Measurements from ENCODE around the gene CCDC177.
A peak's percentile ranks its signal among the peaks of the same experiment; 100 is the strongest.

CCDC177 gene

GRCh38 chr14:69574263-69574953 is at the start of gene CCDC177:
Gene CCDC177, minus strand, starts transcription at chr14:69574871. Its CDS starts 1,249 bp downstream, at chr14:69573622.
- no peak for DNase-seq (ENCODE audit: low read depth)
- peak; percentile 83 for TF ChIP-seq CTCF (IDR thresholded peaks at IDR 0.05; ENCODE audit: low read depth, low read length, missing control alignments)
- H3K4me3 ChIP-seq (ENCODE audit: low read depth, low read length) = peak within 1 kb of the TSS; percentile 14; the same call in 1 of the 2 replicates

GRCh38 chr14:69624136-69624535 is 49.5 kb upstream of the CCDC177 start:
- no peak overlapping the region for H3K4me3 ChIP-seq (ENCODE audit: low read depth, low read length)
- no peak for DNase-seq (ENCODE audit: low read depth)
- no peak for TF ChIP-seq CTCF (IDR thresholded peaks at IDR 0.05; ENCODE audit: low read depth, low read length, missing control alignments)

GRCh38 chr14:69620981-69621380 is 46.3 kb upstream of the CCDC177 start:
- H3K4me3 ChIP-seq (ENCODE audit: low read depth, low read length) = no peak overlapping the region
- TF ChIP-seq CTCF (IDR thresholded peaks at IDR 0.05; ENCODE audit: low read depth, low read length, missing control alignments) = no peak
- no peak for DNase-seq (ENCODE audit: low read depth)

GRCh38 chr14:69620211-69620611 is 45.5 kb upstream of the CCDC177 start:
- DNase-seq (ENCODE audit: low read depth) = no peak
- no peak for TF ChIP-seq CTCF (IDR thresholded peaks at IDR 0.05; ENCODE audit: low read depth, low read length, missing control alignments)
- H3K4me3 ChIP-seq (ENCODE audit: low read depth, low read length) = no peak overlapping the region

- no peak for TF ChIP-seq CTCF (IDR thresholded peaks at IDR 0.05; ENCODE audit: low read depth, low read length, missing control alignments)
- H3K4me3 ChIP-seq (ENCODE audit: low read depth, low read length) = no peak overlapping the region; the same call in 1 of the 2 replicates
- DNase-seq (ENCODE audit: low read depth) = no peak
Measured at GRCh38 chr14:69619012-69619411, 44.3 kb upstream of the CCDC177 start.

- TF ChIP-seq CTCF (IDR thresholded peaks at IDR 0.05; ENCODE audit: low read depth, low read length, missing control alignments) = no peak
- no peak overlapping the region for H3K4me3 ChIP-seq (ENCODE audit: low read depth, low read length)
- no peak for DNase-seq (ENCODE audit: low read depth)
Measured at GRCh38 chr14:69617796-69618195, 43.1 kb upstream of the CCDC177 start.

GRCh38 chr14:69616408-69616773 is 41.7 kb upstream of the CCDC177 start:
- TF ChIP-seq CTCF (IDR thresholded peaks at IDR 0.05; ENCODE audit: low read depth, low read length, missing control alignments) = no peak
- no peak for DNase-seq (ENCODE audit: low read depth)
- H3K4me3 ChIP-seq (ENCODE audit: low read depth, low read length) = peak overlapping the region; percentile 43; the same call in 1 of the 2 replicates
